DOHH2 (cell line): Measurements from ENCODE around the gene GAS6.

ENCODE experiments used
- EZH2phosphoT487 ChIP-seq: fragments of 200-600 bp; sonication (generic); IDR thresholded peaks from 2 replicates; pipeline ENCODE4 v1.6.1; 2017; ENCODE audit warnings: borderline replicate concordance, mild to moderate bottlenecking, antibody characterized with exemption, low read length, moderate library complexity, mixed read lengths
- TF ChIP-seq, protein P1 (sequence below): fragments of 200-600 bp; sonication (generic); IDR thresholded peaks from one replicate; pipeline ENCODE4 v1.5.1; 2014; ENCODE audit warnings: antibody characterized with exemption, mild to moderate bottlenecking, low read depth, low read length; ENCODE audit not compliant: poor library complexity, severe bottlenecking

DNA sequence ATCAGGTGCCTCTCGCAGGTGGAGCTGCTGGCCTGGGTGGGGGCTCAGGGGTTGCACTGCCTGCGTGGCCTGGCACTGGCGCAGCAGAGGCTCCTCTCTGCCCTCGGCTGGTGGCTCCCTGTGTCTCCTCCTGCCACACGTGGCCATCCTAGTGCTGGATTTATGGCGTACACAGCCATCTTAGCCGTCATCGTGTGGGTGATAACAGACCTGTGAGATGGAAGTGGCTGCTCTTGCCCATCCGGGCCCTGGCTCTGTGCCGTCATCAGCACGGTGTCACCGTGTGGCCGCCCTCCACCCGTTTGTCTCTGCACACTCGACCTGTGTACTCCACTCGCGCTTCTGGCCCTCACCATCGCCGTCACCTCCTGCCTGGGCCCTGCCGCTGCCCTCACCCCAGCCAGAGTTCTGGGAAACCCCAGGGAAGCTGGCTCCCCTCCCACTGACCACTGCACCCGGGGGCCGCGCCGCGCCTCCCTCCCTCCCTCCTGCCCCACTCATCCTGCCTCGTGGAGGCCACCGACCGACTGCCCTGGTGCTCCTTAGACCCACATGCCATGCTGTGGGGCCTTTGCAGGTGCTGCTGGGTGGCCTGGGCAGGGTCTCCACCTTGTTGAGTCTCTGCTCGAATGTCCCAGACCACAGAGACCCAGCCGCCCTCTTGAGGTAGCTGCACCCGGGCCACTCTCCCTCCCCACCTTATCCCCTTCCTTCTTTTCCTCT, 75.3 kb downstream of the GAS6 start:
- TF ChIP-seq, protein P1, sequence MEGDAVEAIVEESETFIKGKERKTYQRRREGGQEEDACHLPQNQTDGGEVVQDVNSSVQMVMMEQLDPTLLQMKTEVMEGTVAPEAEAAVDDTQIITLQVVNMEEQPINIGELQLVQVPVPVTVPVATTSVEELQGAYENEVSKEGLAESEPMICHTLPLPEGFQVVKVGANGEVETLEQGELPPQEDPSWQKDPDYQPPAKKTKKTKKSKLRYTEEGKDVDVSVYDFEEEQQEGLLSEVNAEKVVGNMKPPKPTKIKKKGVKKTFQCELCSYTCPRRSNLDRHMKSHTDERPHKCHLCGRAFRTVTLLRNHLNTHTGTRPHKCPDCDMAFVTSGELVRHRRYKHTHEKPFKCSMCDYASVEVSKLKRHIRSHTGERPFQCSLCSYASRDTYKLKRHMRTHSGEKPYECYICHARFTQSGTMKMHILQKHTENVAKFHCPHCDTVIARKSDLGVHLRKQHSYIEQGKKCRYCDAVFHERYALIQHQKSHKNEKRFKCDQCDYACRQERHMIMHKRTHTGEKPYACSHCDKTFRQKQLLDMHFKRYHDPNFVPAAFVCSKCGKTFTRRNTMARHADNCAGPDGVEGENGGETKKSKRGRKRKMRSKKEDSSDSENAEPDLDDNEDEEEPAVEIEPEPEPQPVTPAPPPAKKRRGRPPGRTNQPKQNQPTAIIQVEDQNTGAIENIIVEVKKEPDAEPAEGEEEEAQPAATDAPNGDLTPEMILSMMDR: no peak
- TF ChIP-seq EZH2phosphoT487: no peak
